K562 (cell line): Measurements from ENCODE around the gene SERPING1.

Experiments used
- CBX8 ChIP-seq: fragments of 200-600 bp; sonication (generic); IDR thresholded peaks from 2 replicates; pipeline ENCODE4 v1.6.1; 2012; ENCODE audit warnings: borderline replicate concordance, mixed run types, low read depth, mild to moderate bottlenecking, moderate library complexity, mixed read lengths, low read length, control low read depth, inconsistent platforms; ENCODE audit not compliant: poor library complexity, severe bottlenecking; ENCODE audit errors: extremely low read depth
- CHD2 ChIP-seq: IDR thresholded peaks from 2 replicates; pipeline ENCODE4 v1.6.1; 2011; ENCODE audit warnings: low read depth, low read length
- E2F4 ChIP-seq: sonication (generic); formaldehyde crosslinking; IDR thresholded peaks from 2 replicates; pipeline ENCODE4 v1.8.0; 2022; ENCODE audit warnings: mild to moderate bottlenecking, low read depth, missing genetic modification reagents
- ESRRA ChIP-seq: fragments of 450-650 bp; IDR thresholded peaks from 2 replicates; pipeline ENCODE4 v1.6.1; 2014; ENCODE audit warnings: low read depth, mild to moderate bottlenecking, moderate library complexity, borderline replicate concordance
- HLTF ChIP-seq: fragments of 450-650 bp; IDR thresholded peaks from 2 replicates; pipeline ENCODE4 v1.6.1; 2016
- HOMEZ ChIP-seq: fragments of 250-450 bp; sonication (Bioruptor Pico); IDR thresholded peaks from 2 replicates; pipeline ENCODE4 v1.4.0; 2020; ENCODE audit warnings: mild to moderate bottlenecking, moderate library complexity
- MXI1 ChIP-seq: IDR thresholded peaks from 2 replicates; pipeline ENCODE4 v1.6.1; 2011; ENCODE audit warnings: low read depth, mild to moderate bottlenecking, improper control_type of control experiment, low read length
- REST ChIP-seq, 2 experiments: fragments of 450-650 bp; formaldehyde crosslinking in 1 of 2; IDR thresholded peaks; 2 replicates each; pipeline versions ENCODE4 v1.4.0 to v1.6.1; 2014 to 2020; ENCODE audit warnings: mild to moderate bottlenecking in 2 of 2, borderline replicate concordance in 1 of 2, low read depth in 1 of 2
- TCF7 ChIP-seq: sonication (generic); IDR thresholded peaks from 2 replicates; pipeline ENCODE4 v1.6.1; 2016; ENCODE audit warnings: antibody characterized with exemption, borderline replicate concordance
- ZBTB26 ChIP-seq: fragments of 450-650 bp; formaldehyde crosslinking; IDR thresholded peaks from 2 replicates; pipeline ENCODE4 v1.4.0; 2022; ENCODE audit warnings: missing genetic modification characterization

- no peak for TF ChIP-seq REST (IDR thresholded peaks at IDR 0.05; ENCODE audit: borderline replicate concordance)
- no peak for TF ChIP-seq REST (CRISPR knock-in tag; IDR thresholded peaks at IDR 0.05; ENCODE audit: low read depth)
- TF ChIP-seq TCF7: no peak
- TF ChIP-seq MXI1: no peak
- no peak for TF ChIP-seq CBX8
- no peak for TF ChIP-seq ZBTB26 (CRISPR knock-in tag)
- TF ChIP-seq HLTF: no peak
- TF ChIP-seq HOMEZ: no peak
- no peak for TF ChIP-seq ESRRA
- no peak for TF ChIP-seq E2F4 (CRISPR knock-in tag)
- TF ChIP-seq CHD2: no peak
These were observed 16.8 kb downstream of the SERPING1 start for GRCh38 chr11:57614234-57614772.
